Measurements from ENCODE around the gene IPO11.

IPO11 gene

GRCh38 chr5:62631909-62632580, 219.5 kb downstream of the IPO11 start:
- no peak for DNase-seq (ENCODE audit: low read depth in 1 of 2, low spot score in 1 of 2)
- in situ Hi-C loops (cut with HindIII; ENCODE audit: low pct_unique_long_range_greater_than_20kb, low sequenced_read_pairs): no loop called here
- TF ChIP-seq JUND (IDR thresholded peaks at IDR 0.05; ENCODE audit: low read depth): no peak

GRCh38 chr5:62633243-62633642, 220.7 kb downstream of the IPO11 start:
- no peak for DNase-seq (ENCODE audit: low read depth in 1 of 2, low spot score in 1 of 2)
- in situ Hi-C loops (cut with HindIII; ENCODE audit: low pct_unique_long_range_greater_than_20kb, low sequenced_read_pairs): no loop called here
- TF ChIP-seq JUND (IDR thresholded peaks at IDR 0.05; ENCODE audit: low read depth): no peak

GRCh38 chr5:62640446-62640845, 227.9 kb downstream of the IPO11 start:
- no peak for DNase-seq (ENCODE audit: low read depth in 1 of 2, low spot score in 1 of 2)
- in situ Hi-C loops (cut with HindIII; ENCODE audit: low pct_unique_long_range_greater_than_20kb, low sequenced_read_pairs): no loop called here
- TF ChIP-seq JUND (IDR thresholded peaks at IDR 0.05; ENCODE audit: low read depth): no peak

- in situ Hi-C loops (cut with HindIII; ENCODE audit: low pct_unique_long_range_greater_than_20kb, low sequenced_read_pairs): no loop called here
- TF ChIP-seq JUND (IDR thresholded peaks at IDR 0.05; ENCODE audit: low read depth): no peak
- DNase-seq (ENCODE audit: low read depth in 1 of 2, low spot score in 1 of 2): no peak
Observed at GRCh38 chr5:62642468-62642867, 229.9 kb downstream of the IPO11 start.

GRCh38 chr5:62643556-62644451, 231.2 kb downstream of the IPO11 start:
- no peak for DNase-seq (ENCODE audit: low read depth in 1 of 2, low spot score in 1 of 2)
- no peak for TF ChIP-seq JUND (IDR thresholded peaks at IDR 0.05; ENCODE audit: low read depth)
- in situ Hi-C loops (cut with HindIII; ENCODE audit: low pct_unique_long_range_greater_than_20kb, low sequenced_read_pairs): no loop called here

- in situ Hi-C loops (cut with HindIII; ENCODE audit: low pct_unique_long_range_greater_than_20kb, low sequenced_read_pairs): no loop called here
- no peak for TF ChIP-seq JUND (IDR thresholded peaks at IDR 0.05; ENCODE audit: low read depth)
- no peak for DNase-seq (ENCODE audit: low read depth in 1 of 2, low spot score in 1 of 2)
Observed at GRCh38 chr5:62645223-62645622, 232.7 kb downstream of the IPO11 start.

GRCh38 chr5:62647241-62647640, 234.7 kb downstream of the IPO11 start:
- no peak for DNase-seq (ENCODE audit: low read depth in 1 of 2, low spot score in 1 of 2)
- TF ChIP-seq JUND (IDR thresholded peaks at IDR 0.05; ENCODE audit: low read depth): no peak
- in situ Hi-C loops (cut with HindIII; ENCODE audit: low pct_unique_long_range_greater_than_20kb, low sequenced_read_pairs): no loop called here

- in situ Hi-C loops (cut with HindIII; ENCODE audit: low pct_unique_long_range_greater_than_20kb, low sequenced_read_pairs): no loop called here
- TF ChIP-seq JUND (IDR thresholded peaks at IDR 0.05; ENCODE audit: low read depth): no peak
- DNase-seq (ENCODE audit: low read depth in 1 of 2, low spot score in 1 of 2): no peak
Observed at GRCh38 chr5:62649025-62649424, 236.5 kb downstream of the IPO11 start.

- in situ Hi-C loops (cut with HindIII; ENCODE audit: low pct_unique_long_range_greater_than_20kb, low sequenced_read_pairs): no loop called here
- TF ChIP-seq JUND (IDR thresholded peaks at IDR 0.05; ENCODE audit: low read depth): no peak
- DNase-seq (ENCODE audit: low read depth in 1 of 2, low spot score in 1 of 2): no peak
Observed at GRCh38 chr5:62649476-62650113, 237.0 kb downstream of the IPO11 start.

GRCh38 chr5:62650197-62650596, 237.6 kb downstream of the IPO11 start:
- peak in 1 of 2 experiments; percentile 19 for DNase-seq (ENCODE audit: low read depth in 1 of 2, low spot score in 1 of 2)
- in situ Hi-C loops (cut with HindIII; ENCODE audit: low pct_unique_long_range_greater_than_20kb, low sequenced_read_pairs): no loop called here
- TF ChIP-seq JUND (IDR thresholded peaks at IDR 0.05; ENCODE audit: low read depth): no peak

GRCh38 chr5:62652225-62652624, 239.7 kb downstream of the IPO11 start:
- TF ChIP-seq JUND (IDR thresholded peaks at IDR 0.05; ENCODE audit: low read depth): no peak
- in situ Hi-C loops (cut with HindIII; ENCODE audit: low pct_unique_long_range_greater_than_20kb, low sequenced_read_pairs): no loop called here
- DNase-seq (ENCODE audit: low read depth in 1 of 2, low spot score in 1 of 2): no peak

- DNase-seq (ENCODE audit: low read depth in 1 of 2, low spot score in 1 of 2): no peak
- no peak for TF ChIP-seq JUND (IDR thresholded peaks at IDR 0.05; ENCODE audit: low read depth)
Observed at GRCh38 chr5:62653001-62653863, 240.7 kb downstream of the IPO11 start.

More at GRCh38 chr5:62653001-62653863, 240.7 kb downstream of the IPO11 start:
- in situ Hi-C loops (cut with HindIII; ENCODE audit: low pct_unique_long_range_greater_than_20kb, low sequenced_read_pairs): no loop called here
